Choroid plexus epithelial cell (primary cell): ENCODE data around the gene KRTAP10-6.
"Not testable (repeated sequence)": the region's sequence is repeated elsewhere in the genome, so short reads cannot be mapped to it uniquely, and the experiment has no call there.

Experiments
- DNase-seq: peaks from one replicate; pipeline ENCODE4 v3.0.0-alpha.2; 2010; ENCODE audit warnings: low read depth
- H3K4me3 ChIP-seq: 2 replicates; pipeline ENCODE4 v1.5.1; 2011; ENCODE audit warnings: low read depth, mild to moderate bottlenecking, control low read depth, low read length, moderate library complexity
- CTCF ChIP-seq: conservative IDR thresholded peaks from 2 replicates; pipeline ENCODE4 v1.5.1; 2011; ENCODE audit warnings: low read depth, mild to moderate bottlenecking, control low read depth, inconsistent platforms, low read length, moderate library complexity

KRTAP10-6 gene

GRCh38 chr21:44585892-44586291 is 6.4 kb downstream of the KRTAP10-6 start:
- DNase-seq, result no peak
- no peak for TF ChIP-seq CTCF
- H3K4me3 ChIP-seq, result no peak overlapping the region

- H3K4me3 ChIP-seq, result no peak overlapping the region
- DNase-seq, result no peak
- TF ChIP-seq CTCF, result no peak
Observed at GRCh38 chr21:44583800-44584147, 8.5 kb downstream of the KRTAP10-6 start.

GRCh38 chr21:44583089-44583799 is 9.1 kb downstream of the KRTAP10-6 start:
- no peak overlapping the region for H3K4me3 ChIP-seq
- DNase-seq, result peak; percentile 2
- no peak for TF ChIP-seq CTCF

GRCh38 chr21:44582055-44582454 is 10.2 kb downstream of the KRTAP10-6 start:
- no peak overlapping the region for H3K4me3 ChIP-seq
- no peak for DNase-seq
- TF ChIP-seq CTCF, result no peak

- TF ChIP-seq CTCF, result no peak
- H3K4me3 ChIP-seq, result no peak overlapping the region
- DNase-seq, result no peak
Observed at GRCh38 chr21:44581158-44581557, 11.1 kb downstream of the KRTAP10-6 start.

- H3K4me3 ChIP-seq, DNase-seq: not testable (repeated sequence)
Observed at GRCh38 chr21:44580231-44580821, 12.0 kb downstream of the KRTAP10-6 start, which contains the start of gene KRTAP10-5. Gene KRTAP10-5, minus strand, starts transcription at chr21:44580604. Its CDS starts 26 bp downstream, at chr21:44580578.

- TF ChIP-seq CTCF, result no peak
- no peak overlapping the region for H3K4me3 ChIP-seq
- no peak for DNase-seq
Observed at GRCh38 chr21:44579833-44580144, 12.5 kb downstream of the KRTAP10-6 start.
